GM12891 (cell line): ENCODE results near the gene LRRC32.

ENCODE experiments used
- DNase-seq: peaks from one replicate; pipeline ENCODE4 v3.0.0; 2011; ENCODE audit warnings: low spot score; ENCODE audit not compliant: insufficient read length
- FAIRE-seq: peaks from 2 replicates; lab custom pipeline; 2011; peaks lifted over from hg19 to GRCh38; lab: Jason Lieb, UNC
- PAX5 ChIP-seq: IDR thresholded peaks from 2 replicates; pipeline ENCODE4 v1.6.1; 2011; ENCODE audit warnings: low read length, moderate library complexity, mild to moderate bottlenecking; ENCODE audit not compliant: insufficient read depth, severe bottlenecking
- POLR2A ChIP-seq: IDR thresholded peaks from 2 replicates; pipeline ENCODE4 v1.6.1; 2011; ENCODE audit warnings: low read depth, low read length, control low read depth
- POLR2AphosphoS5 ChIP-seq: IDR thresholded peaks from 2 replicates; pipeline ENCODE4 v1.6.1; 2011; ENCODE audit warnings: low read depth, low read length, control low read depth
- POU2F2 ChIP-seq: IDR thresholded peaks from 2 replicates; pipeline ENCODE4 v1.6.1; 2011; ENCODE audit warnings: low read depth, mild to moderate bottlenecking, control low read depth, low read length, moderate library complexity
- SPI1 ChIP-seq: IDR thresholded peaks from 2 replicates; pipeline ENCODE4 v1.6.1; 2011; ENCODE audit warnings: low read depth, low read length, control low read depth
- TAF1 ChIP-seq: IDR thresholded peaks from 2 replicates; pipeline ENCODE4 v1.6.1; 2011; ENCODE audit warnings: low read depth, low read length, control low read depth

Gene LRRC32

DNA sequence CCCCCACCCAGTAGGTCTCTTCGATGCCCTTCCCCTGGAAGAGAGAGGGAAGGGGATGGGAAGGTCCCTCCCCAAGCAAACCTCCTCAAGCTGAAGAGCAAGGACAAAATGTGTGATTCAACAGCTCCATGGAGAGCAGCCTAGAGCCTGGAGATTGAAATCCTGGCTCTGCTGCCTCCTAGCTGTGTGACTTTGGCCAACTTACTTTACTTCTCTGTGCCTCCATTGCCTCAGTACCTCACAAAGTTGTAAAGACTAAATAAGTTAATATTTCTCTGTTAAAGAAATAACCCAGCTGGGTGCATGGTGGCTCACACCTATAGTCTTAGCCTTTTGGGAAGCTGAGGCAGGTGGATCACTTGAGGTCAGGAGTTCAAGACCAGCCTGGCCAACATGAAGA, 21.1 kb upstream of the LRRC32 start:
- FAIRE-seq: no peak
- TF ChIP-seq SPI1 (no peak), POLR2AphosphoS5 (no peak), POLR2A (no peak), TAF1 (no peak), PAX5 (no peak), POU2F2 (no peak)
- DNase-seq: no peak

DNA sequence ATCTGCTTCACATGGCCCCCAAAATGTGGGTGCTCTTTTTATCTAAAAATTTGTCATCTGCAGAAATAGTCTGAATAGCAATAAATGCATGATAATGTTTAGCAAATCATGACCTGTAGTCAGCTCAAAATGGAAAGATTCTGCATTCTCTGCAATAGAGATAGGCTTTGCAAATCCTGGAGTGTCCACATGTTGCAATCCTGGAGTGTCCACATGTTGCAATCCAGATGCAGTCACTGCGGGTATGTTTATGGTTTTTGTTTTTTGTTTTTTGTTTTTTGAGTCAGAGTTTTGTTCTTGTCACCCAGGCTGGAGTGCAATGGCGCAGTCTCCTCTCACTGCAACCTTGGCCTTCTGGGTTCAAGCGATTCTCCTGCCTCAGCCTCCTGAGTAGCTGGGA, 20.2 kb upstream of the LRRC32 start:
- FAIRE-seq: no peak

DNA sequence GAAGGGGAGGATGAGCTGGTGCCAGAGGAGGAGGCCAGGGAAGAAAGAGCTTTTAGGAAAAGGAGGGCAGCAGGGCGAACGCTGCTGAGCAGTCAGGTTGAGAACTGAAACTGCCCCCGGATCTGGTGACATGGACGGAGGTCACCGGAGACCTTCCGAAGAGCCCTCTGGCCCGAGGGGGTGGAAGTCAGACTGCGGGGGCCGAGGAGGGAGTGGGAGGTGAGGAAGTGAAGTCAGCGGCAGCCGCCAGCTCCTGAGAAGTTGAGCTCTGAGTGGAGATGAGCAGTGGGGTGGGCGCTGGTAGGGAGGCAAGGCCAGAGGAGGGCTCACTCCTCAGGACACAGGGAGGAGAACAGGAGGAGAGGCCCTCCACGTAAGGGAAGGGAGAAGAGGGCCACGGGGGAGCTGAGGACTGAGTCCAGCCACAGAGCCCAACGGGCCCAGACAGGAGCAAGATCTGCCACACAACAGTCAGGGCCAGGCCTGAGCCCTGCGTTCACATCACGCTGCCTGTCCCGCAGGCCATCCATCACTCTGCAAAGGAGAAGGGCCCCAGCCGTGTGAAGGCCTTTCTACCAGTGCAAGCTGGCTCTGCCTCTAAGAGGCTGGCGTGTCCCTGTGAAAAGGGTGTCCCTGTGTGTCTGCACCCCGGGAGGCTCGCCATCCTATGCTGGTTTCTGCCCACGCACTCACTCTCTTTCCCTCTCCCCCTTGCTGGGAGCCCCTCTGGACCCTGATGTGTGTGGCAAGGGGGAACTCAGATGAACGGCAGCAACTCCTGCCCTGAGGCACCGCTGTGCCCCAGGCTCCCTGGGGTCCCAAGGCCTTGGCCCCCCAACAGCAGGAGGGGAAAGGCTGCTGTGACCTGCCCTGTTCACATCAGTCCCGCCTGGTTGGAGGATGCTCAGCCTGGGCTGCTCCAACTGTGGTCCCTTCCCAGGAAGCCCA, 19.0 kb upstream of the LRRC32 start:
- no peak for FAIRE-seq
- no peak for DNase-seq
- TF ChIP-seq TAF1 (no peak), POLR2AphosphoS5 (no peak), POLR2A (no peak), PAX5 (no peak), POU2F2 (no peak), SPI1 (no peak)

More for the DNA sequence above, 20.2 kb upstream of the LRRC32 start:
- TF ChIP-seq POU2F2: no peak
- TF ChIP-seq SPI1: no peak
- no peak for TF ChIP-seq PAX5
- no peak for TF ChIP-seq POLR2A
- TF ChIP-seq TAF1: no peak
- no peak for TF ChIP-seq POLR2AphosphoS5
- DNase-seq: no peak

DNA sequence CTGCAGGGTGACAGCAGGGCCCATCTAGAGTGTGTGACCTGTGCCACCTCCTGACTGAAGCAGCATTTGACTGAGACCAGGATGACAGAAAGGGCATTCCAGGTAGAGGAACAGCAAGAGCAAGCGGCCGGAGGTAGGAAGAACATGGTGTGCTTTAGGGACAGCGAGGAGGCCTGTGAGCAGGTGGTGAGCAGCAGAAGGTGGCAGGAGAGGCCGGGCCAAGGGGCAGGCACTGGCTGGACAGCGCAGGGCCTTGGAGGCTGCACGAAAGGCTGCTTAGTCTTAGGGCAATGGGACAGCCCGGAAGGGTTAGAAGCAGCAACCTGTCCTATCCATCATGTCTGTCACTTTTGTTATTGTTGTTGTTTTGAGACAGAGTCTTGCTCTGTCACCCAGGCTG, 17.6 kb upstream of the LRRC32 start:
- DNase-seq (no peak), FAIRE-seq (no peak)
- no peak for TF ChIP-seq SPI1
- TF ChIP-seq TAF1: no peak
- TF ChIP-seq POLR2AphosphoS5: no peak
- no peak for TF ChIP-seq PAX5
- no peak for TF ChIP-seq POLR2A
- TF ChIP-seq POU2F2: no peak

DNA sequence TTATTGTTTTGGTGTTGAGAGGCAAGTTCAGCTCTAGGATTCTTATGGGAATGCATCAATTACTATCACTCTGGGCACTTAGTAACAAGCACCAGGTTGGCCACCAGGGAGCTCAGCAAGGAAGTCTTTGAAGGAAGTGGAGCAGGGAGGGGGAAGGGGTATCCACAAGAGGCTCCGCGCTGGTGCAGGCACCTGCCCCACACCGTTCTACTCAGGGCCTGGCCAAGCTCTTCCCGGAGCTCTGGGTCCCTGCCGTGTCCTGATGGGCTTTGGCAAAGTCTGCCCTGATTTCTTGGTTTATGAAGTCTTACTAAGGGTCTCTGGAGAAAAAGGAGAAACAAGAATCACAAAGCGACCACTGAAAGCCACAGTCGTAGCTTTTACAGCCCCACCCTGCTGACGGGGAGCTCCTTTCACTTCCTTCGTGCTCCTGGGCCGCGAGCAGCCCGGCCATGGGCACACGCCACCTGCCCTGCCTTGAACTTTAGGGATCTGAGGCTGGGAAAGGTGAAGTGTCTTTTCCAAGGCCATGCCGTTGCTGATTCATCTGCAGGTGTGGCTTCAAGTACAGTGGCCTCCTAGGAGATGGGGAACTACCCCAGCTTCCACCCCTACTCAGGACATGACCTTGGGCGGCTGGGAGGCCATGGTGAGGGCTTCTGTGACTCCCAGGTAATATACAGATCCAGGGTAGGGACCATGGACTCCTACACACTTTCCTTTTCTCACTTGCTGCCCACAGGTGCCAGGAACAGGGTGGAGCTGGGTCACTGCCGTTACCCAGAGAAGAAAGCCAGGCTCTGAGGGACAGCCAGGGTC, 15.9 kb upstream of the LRRC32 start:
- peak; percentile 79 for TF ChIP-seq SPI1
- no peak for TF ChIP-seq TAF1
- TF ChIP-seq POLR2A: no peak
- no peak for TF ChIP-seq POU2F2
- DNase-seq: no peak
- peak; percentile 13 for FAIRE-seq

DNA sequence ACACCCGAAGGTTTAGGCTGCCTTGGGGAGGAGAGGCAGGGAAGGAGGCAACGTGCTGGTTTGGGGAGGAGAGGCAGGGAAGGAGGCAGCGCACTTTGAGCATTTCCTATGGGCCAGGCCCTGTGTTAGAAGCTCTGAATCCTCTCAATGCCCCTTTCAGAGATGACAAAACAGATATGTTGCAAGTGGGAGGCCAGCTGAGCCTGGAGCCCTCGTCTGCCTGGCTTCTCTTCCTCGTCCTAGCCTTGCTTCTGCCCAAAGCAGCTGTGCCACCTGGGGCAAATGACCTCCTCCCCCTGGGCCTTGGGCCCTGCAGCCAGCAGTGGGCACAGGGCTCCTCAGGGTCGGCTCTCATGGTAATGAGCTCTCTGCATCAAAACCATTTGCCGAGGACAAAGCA, 15.3 kb upstream of the LRRC32 start:
- no peak for TF ChIP-seq SPI1
- TF ChIP-seq POLR2AphosphoS5: no peak
- TF ChIP-seq POLR2A: no peak
- no peak for TF ChIP-seq POU2F2
- TF ChIP-seq TAF1: no peak
- no peak for TF ChIP-seq PAX5
- no peak for DNase-seq
- no peak for FAIRE-seq

DNA sequence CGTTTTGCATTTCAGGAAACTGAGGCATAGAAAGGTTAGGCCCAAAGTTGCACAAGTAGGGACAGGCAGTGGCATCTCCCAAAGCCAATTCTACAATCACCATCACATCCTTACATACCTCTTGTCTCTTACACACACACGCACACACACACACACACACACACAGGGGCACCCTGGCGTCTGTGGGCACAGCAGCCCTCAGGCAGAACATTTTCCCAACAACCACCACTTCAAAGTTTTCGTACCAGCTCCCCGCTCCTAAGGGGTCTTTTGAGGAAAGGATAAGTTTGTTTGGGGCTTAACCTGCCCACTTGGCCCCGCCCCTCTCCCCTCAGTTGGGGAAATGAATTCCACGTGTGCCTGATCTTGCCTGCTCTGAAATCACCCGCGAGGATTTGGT, 14.7 kb upstream of the LRRC32 start:
- TF ChIP-seq POU2F2: no peak
- no peak for TF ChIP-seq TAF1
- TF ChIP-seq POLR2AphosphoS5: no peak
- DNase-seq (no peak), FAIRE-seq (no peak)

DNA sequence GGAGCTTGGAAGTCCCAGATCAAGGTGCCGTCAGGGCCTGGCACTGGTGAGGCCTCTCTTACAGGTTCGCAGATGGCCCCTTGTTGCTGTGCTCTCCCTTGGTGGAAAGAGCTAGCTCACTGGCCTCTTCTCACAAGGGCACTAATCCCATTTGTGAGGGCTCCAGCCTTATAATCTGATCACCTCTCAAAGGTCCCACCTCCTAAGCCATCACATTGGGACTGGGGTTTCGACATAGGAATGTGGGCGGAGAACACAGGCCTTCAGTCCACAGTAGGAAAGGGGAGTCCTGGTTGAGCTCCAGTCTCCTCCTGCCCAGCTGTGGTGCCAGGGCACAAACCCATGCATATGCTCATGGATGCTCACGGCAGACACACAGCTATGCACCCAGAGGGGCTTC, 14.0 kb upstream of the LRRC32 start:
- TF ChIP-seq SPI1: no peak
- FAIRE-seq (no peak), DNase-seq (no peak)

DNA sequence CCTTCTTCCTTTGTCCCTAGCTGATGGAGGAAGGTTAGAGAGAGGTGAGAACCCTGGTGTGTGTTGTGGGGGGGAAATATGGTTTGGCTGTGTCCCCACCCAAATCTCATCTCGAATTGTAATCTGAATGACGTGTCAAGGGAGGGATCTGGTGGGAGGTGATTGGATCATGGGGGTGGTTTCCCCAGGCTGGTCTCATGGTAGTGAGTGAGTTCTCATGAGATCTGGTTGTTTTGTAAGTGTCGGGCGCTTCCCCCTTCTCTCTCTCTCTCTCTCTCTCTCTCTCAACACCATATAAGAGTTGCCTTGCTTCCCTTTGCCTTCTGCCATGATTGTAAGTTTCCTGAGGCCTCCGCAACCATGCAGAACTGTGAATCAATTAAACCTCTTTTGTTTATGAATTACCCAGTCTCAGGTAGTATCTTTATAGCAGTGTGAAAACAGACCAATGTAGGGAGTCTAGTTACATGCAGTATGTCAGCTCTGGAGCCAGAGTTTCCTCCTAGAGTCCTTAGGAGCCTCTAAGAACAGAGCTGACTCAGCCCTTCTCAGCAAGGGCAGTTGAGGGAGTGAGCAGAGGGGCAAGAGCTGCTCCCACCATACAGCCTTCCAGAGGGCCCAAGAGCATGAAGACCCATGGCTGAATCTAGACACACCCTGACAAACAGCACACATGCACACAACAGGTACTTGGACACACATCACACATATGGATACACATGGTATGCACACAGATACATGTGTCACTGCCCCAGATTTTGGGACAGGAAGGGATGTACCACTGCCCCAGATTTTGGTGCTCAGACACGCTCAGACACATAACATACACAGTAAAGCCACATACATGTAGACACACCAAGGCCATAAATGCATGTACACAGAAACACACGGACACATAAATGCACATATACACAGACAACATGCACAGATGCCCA, 12.9 kb upstream of the LRRC32 start:
- TF ChIP-seq POLR2AphosphoS5 (no peak), PAX5 (no peak), SPI1 (no peak), POU2F2 (no peak), POLR2A (no peak), TAF1 (no peak)
- DNase-seq (no peak), FAIRE-seq (peak; percentile 45)

DNA sequence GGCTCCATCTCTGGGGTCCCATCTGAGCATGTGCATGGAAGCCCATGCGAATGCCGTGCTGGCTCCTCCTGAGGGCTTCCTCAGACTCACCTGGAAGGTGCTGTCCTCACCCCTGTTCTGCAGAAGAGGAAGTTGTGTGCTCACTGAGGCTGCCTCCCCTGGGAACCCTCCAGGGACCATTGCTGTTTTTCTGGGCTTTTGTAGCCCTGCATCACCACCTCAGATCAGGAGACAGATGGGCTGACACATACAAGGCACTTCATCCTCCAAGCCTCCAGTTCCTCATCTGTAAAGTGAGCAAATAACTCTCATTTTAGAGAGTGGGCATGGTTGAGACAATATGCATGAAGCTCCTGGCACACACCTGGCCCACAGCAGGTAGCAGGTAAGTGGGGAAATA, 12.1 kb upstream of the LRRC32 start:
- DNase-seq: no peak
- TF ChIP-seq TAF1 (no peak), POLR2A (no peak), POU2F2 (no peak), SPI1 (no peak), PAX5 (no peak), POLR2AphosphoS5 (no peak)
- no peak for FAIRE-seq
